ENCODE data around the gene DHRS1. TPM values are rescaled to one million over a fixed set of nuclear protein-coding genes. Genes with fewer than 3 reads are reported as not detected.

Gene DHRS1
- 18.6 TPM for polyA plus RNA-seq (2013)

DNA sequence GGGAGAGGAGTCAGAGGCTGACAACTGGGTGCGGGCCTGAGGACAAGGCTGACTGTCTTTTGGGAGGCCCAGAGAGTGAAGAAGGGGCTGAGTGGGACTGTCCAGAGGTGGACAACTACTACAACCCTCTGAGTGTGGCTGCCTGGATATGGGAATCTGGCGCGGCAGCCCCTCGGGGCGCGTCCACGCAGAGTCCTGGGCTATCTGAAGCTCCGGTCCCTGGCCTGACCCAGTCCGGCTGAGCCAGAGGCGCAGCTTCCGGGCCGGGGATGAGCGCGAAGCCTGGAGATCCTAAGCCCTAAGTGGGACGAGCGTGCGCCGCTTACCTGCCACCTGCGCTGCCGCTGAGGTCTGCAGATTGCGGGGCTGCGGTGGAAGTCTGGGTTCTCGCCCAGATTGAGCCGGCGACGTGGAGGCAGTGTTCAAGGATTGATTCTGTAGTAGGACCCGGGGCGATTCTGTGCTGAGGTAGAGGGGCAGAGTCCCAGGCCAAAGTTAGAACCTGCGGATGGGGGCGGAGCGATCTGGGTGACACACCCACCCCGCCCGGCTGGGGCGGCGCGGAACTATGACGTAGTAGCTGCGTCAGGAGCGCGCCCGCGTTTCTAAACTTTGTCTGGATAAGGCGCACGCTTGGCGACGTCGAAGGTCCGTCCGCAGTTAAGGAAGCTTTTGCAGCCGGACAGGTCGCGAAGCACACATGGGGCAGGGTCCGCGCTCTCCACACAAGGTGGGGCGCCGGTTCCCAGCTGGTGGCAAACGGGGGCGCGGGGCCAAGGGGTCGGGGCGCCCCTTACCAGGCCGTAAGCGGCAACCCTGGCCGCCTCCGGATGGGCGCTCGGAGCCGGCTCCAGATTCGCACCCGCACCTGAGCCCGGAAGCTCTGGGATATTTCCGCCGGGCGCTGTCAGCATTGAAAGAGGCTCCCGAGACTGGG, at the start of gene DHRS1, which contains the start of gene NOP9:
DHRS1 (minus strand) TSS at position 526 of the 937 bp plus-strand sequence. CDS start 674 bp downstream, outside the sequence.
NOP9 (plus strand) TSS at position 596 of the 937 bp plus-strand sequence; CDS start at position 701, 105 bp downstream.
- H3K27me3 ChIP-seq (replicated peaks in 2 of 5; ENCODE audit: control insufficient read depth in 4 of 5, insufficient read depth in 5 of 5, low read length in 4 of 5): no peaks in the 10 kb centered on the region
- no peaks in the 10 kb centered on the region for H3K9me3 ChIP-seq (ENCODE audit: control extremely low read depth in 1 of 5, control insufficient read depth in 4 of 5, insufficient read depth in 2 of 5, low read depth in 1 of 5, low read length in 4 of 5)
- ChIA-PET CTCF (interaction anchor here (0.8 to 19.1 kb wide), 15 partner anchors 10 to 137 kb away, joined by 3 to 391 read pairs (median 17); partner anchors contain the start of genes ADCY4, CIDEB, LTB4R and LTB4R2), POLR2A (interaction anchor here (0.6 to 3.0 kb wide), 5 partner anchors 9 to 209 kb away, joined by 3 to 16 read pairs (median 3); partner anchors contain the start of genes CBLN3, CIDEB, KHNYN and RABGGTA)
- peaks cover 7 to 36% (median 28%) of the 10 kb centered on the region in 4 experiments for H3K4me1 ChIP-seq (ENCODE audit: control extremely low read depth in 1 of 4, control insufficient read depth in 4 of 4, insufficient read depth in 4 of 4, low read length in 3 of 4)
- H3K4me3 ChIP-seq (ENCODE audit: control insufficient read depth in 1 of 7, extremely low read depth in 1 of 7, insufficient read depth in 4 of 7, low read depth in 2 of 7, low read length in 6 of 7): peak within 1 kb of the TSS; percentile 85 to 98 (median 92)
- WGBS (ENCODE audit: insufficient coverage): 1% methylated on average over 69 of the region's 75 CpGs
- H3K36me3 ChIP-seq (ENCODE audit: control insufficient read depth in 4 of 4, insufficient read depth in 4 of 4, low read length in 3 of 4): peaks cover 18 to 42% (median 37%) of the 10 kb centered on the region in 4 experiments
- DNase-seq: peak; percentile 89 to 92 (median 91)
- peak within 1 kb of the TSS; percentile 75 to 83 for H3K27ac ChIP-seq (ENCODE audit: insufficient read depth in 1 of 2, low read depth in 1 of 2, low read length in 2 of 2, poor library complexity in 1 of 2, severe bottlenecking in 2 of 2)

DNA sequence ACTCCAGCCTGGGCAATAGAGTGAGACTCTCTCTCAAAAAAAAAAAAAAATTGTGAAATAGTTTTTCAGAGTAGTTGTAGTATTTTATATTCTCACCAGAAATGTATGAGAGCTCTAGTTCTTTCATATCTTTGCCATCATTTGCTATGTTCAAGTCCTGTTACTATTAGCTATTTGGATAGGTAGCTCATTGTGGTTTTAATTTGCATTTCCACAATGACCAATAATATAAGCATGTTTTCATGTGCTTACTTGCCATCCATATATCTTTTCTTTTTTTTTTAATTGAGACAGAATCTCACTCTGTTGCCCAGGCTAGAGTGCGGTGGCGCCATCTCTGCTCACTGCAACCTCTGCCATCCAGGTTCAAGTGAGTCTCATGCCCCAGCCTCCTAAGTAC, 48.6 kb upstream of the DHRS1 start:
- H3K27ac ChIP-seq (ENCODE audit: insufficient read depth in 1 of 2, low read depth in 1 of 2, low read length in 2 of 2, poor library complexity in 1 of 2, severe bottlenecking in 2 of 2): no peak overlapping the region
- POLR2A ChIA-PET: interaction anchor here (0.6 kb wide), 1 partner anchor 9 kb away, joined by 4 read pairs; the partner anchor contains the start of gene RIPK3

DNA sequence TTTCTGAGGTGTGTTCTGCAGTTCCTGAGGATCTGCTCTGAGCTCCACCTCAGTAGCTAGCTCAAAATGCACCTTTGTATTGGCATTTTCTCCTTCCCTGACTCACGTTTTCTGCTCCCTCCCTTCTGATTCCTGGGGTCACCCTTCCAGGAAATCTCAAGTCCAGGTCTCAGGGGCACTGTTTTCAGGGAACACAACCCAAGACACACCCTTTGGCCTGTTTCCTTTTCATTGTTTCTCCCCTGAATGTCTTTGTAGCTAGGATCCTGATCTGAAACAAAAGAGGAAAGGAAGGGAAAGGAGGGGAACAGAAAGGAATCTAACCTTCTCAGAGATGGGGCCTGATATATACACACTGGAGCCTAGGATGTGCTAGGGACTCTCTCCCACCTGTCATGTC, 47.6 kb upstream of the DHRS1 start:
- peaks cover 0 to 2% (median 0%) of the 10 kb centered on the region in 5 experiments for H3K27me3 ChIP-seq (replicated peaks in 2 of 5; ENCODE audit: control insufficient read depth in 4 of 5, insufficient read depth in 5 of 5, low read length in 4 of 5)
- no peaks in the 10 kb centered on the region for H3K36me3 ChIP-seq (ENCODE audit: control insufficient read depth in 4 of 4, insufficient read depth in 4 of 4, low read length in 3 of 4)
- no peaks in the 10 kb centered on the region for H3K9me3 ChIP-seq (ENCODE audit: control extremely low read depth in 1 of 5, control insufficient read depth in 4 of 5, insufficient read depth in 2 of 5, low read depth in 1 of 5, low read length in 4 of 5)
- ChIA-PET POLR2A (no interaction called here), CTCF (interaction anchor here (1.1 to 5.4 kb wide), 12 partner anchors 10 to 89 kb away, joined by 3 to 36 read pairs (median 5); partner anchors contain the start of genes ADCY4, CBLN3 and KHNYN)
- H3K4me3 ChIP-seq (ENCODE audit: control insufficient read depth in 1 of 7, extremely low read depth in 1 of 7, insufficient read depth in 4 of 7, low read depth in 2 of 7, low read length in 6 of 7): no peak overlapping the region
- peaks cover 0 to 3% (median 0%) of the 10 kb centered on the region in 4 experiments for H3K4me1 ChIP-seq (ENCODE audit: control extremely low read depth in 1 of 4, control insufficient read depth in 4 of 4, insufficient read depth in 4 of 4, low read length in 3 of 4)
- no peak overlapping the region for H3K27ac ChIP-seq (ENCODE audit: insufficient read depth in 1 of 2, low read depth in 1 of 2, low read length in 2 of 2, poor library complexity in 1 of 2, severe bottlenecking in 2 of 2)
- DNase-seq: no peak
- 91% methylated on average over 1 of the region's 1 CpG for WGBS (ENCODE audit: insufficient coverage)

More for the DNA sequence above, 48.6 kb upstream of the DHRS1 start:
- H3K36me3 ChIP-seq (ENCODE audit: control insufficient read depth in 4 of 4, insufficient read depth in 4 of 4, low read length in 3 of 4): no peaks in the 10 kb centered on the region
- CTCF ChIA-PET: interaction anchor here (0.6 to 5.4 kb wide), 14 partner anchors 9 to 88 kb away, joined by 3 to 36 read pairs (median 5); partner anchors contain the start of genes ADCY4, CBLN3 and KHNYN
- peaks cover 0 to 2% (median 0%) of the 10 kb centered on the region in 5 experiments for H3K27me3 ChIP-seq (replicated peaks in 2 of 5; ENCODE audit: control insufficient read depth in 4 of 5, insufficient read depth in 5 of 5, low read length in 4 of 5)
- 100% methylated on average over 2 of the region's 2 CpGs for WGBS (ENCODE audit: insufficient coverage)
- H3K4me3 ChIP-seq (ENCODE audit: control insufficient read depth in 1 of 7, extremely low read depth in 1 of 7, insufficient read depth in 4 of 7, low read depth in 2 of 7, low read length in 6 of 7): no peak overlapping the region
- H3K9me3 ChIP-seq (ENCODE audit: control extremely low read depth in 1 of 5, control insufficient read depth in 4 of 5, insufficient read depth in 2 of 5, low read depth in 1 of 5, low read length in 4 of 5): no peaks in the 10 kb centered on the region
- DNase-seq: no peak
- peaks cover 0 to 3% (median 0%) of the 10 kb centered on the region in 4 experiments for H3K4me1 ChIP-seq (ENCODE audit: control extremely low read depth in 1 of 4, control insufficient read depth in 4 of 4, insufficient read depth in 4 of 4, low read length in 3 of 4)

DNA sequence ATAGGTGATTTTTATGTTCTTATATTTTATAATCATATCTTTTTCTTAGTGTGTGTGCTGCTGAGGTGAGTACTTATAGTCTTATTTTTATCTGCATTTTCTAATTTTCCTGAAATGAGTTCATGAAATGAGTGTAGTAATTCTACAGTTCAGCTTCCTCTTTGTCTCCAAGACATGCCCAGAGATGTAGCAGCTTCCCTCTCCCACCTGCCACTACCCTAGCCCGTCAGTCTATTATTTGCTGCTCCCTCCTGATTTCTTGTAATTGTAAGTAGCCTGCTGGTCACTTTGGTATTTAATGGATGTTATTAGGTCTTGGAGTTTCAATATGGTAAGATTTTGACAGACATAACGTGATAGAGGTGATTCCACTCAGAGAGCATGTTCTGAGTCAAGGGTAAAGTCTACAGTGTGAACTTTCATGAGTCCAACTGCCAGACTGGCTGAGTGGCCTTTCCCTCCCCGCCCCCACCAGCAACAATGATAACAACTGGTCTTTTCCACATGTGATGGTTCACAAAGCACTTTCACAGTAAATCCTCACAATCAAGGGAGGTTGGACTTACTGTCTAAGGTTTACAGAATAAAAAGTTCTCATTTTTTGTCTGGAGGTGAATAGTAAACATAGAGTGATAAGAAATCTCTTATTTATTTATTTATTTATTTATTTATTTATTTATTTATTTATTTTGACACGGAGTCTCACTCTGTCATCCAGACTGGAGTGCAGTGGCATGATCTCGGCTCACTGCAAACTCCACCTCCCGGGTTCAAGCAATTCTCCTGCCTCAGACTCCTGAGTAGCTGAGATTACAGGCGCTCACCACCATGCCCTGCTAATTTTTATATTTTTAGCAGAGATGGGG, 44.4 kb upstream of the DHRS1 start:
- CTCF ChIA-PET: interaction anchor here (0.7 to 5.4 kb wide), 9 partner anchors 10 to 91 kb away, joined by 3 to 36 read pairs (median 3); partner anchors contain the start of gene ADCY4
- peaks cover 0 to 2% (median 0%) of the 10 kb centered on the region in 5 experiments for H3K27me3 ChIP-seq (replicated peaks in 2 of 5; ENCODE audit: control insufficient read depth in 4 of 5, insufficient read depth in 5 of 5, low read length in 4 of 5)
- 94% methylated on average over 2 of the region's 7 CpGs for WGBS (ENCODE audit: insufficient coverage)

DNA sequence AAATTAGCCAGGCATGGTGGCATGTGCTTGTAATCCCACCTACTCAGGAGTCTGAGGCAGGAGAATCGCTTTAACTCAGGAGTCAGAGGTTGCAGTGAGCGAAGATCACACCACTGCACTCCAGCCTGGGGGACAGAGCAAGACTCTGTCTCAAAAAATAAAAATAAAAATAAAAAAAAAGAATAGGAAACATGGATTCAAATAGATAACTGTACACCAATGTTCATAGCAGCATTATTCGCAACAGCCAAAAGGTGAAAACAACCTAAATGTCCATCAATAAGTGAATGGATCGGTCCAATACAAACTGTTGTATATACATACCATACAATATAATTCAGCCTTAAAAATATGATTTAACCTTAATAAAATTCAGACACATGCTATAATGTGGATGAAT, 43.3 kb upstream of the DHRS1 start:
- ChIA-PET POLR2A (no interaction called here), CTCF (interaction anchor here (0.9 to 21.7 kb wide), 7 partner anchors 9 to 90 kb away, joined by 3 to 488 read pairs (median 3); partner anchors contain the start of genes CBLN3, KHNYN and SDR39U1)
- Histone ChIP-seq H3K4me1 (ENCODE audit: control extremely low read depth in 1 of 4, control insufficient read depth in 4 of 4, insufficient read depth in 4 of 4, low read length in 3 of 4) (peaks cover 0 to 19% (median 18%) of the 10 kb centered on the region in 4 experiments), H3K4me3 (ENCODE audit: control insufficient read depth in 1 of 7, extremely low read depth in 1 of 7, insufficient read depth in 4 of 7, low read depth in 2 of 7, low read length in 6 of 7) (no peak overlapping the region), H3K9me3 (ENCODE audit: control extremely low read depth in 1 of 5, control insufficient read depth in 4 of 5, insufficient read depth in 2 of 5, low read depth in 1 of 5, low read length in 4 of 5) (no peaks in the 10 kb centered on the region), H3K36me3 (ENCODE audit: control insufficient read depth in 4 of 4, insufficient read depth in 4 of 4, low read length in 3 of 4) (peaks cover 0 to 3% (median under 1%) of the 10 kb centered on the region in 4 experiments), H3K27ac (ENCODE audit: insufficient read depth in 1 of 2, low read depth in 1 of 2, low read length in 2 of 2, poor library complexity in 1 of 2, severe bottlenecking in 2 of 2) (no peak overlapping the region), H3K27me3 (replicated peaks in 2 of 5; ENCODE audit: control insufficient read depth in 4 of 5, insufficient read depth in 5 of 5, low read length in 4 of 5) (peaks cover 0 to 2% (median 0%) of the 10 kb centered on the region in 5 experiments)
- no peak for DNase-seq
- WGBS (ENCODE audit: insufficient coverage): no CpG with 5 or more reads among the region's 4 CpGs

More for the DNA sequence above, 44.4 kb upstream of the DHRS1 start:
- peaks cover 0 to 14% (median 11%) of the 10 kb centered on the region in 4 experiments for H3K4me1 ChIP-seq (ENCODE audit: control extremely low read depth in 1 of 4, control insufficient read depth in 4 of 4, insufficient read depth in 4 of 4, low read length in 3 of 4)
- H3K9me3 ChIP-seq (ENCODE audit: control extremely low read depth in 1 of 5, control insufficient read depth in 4 of 5, insufficient read depth in 2 of 5, low read depth in 1 of 5, low read length in 4 of 5): no peaks in the 10 kb centered on the region
- H3K4me3 ChIP-seq (ENCODE audit: control insufficient read depth in 1 of 7, extremely low read depth in 1 of 7, insufficient read depth in 4 of 7, low read depth in 2 of 7, low read length in 6 of 7): no peak overlapping the region
- H3K36me3 ChIP-seq (ENCODE audit: control insufficient read depth in 4 of 4, insufficient read depth in 4 of 4, low read length in 3 of 4): no peaks in the 10 kb centered on the region
- no peak for DNase-seq
- POLR2A ChIA-PET: interaction anchor here (0.6 kb wide), 1 partner anchor 11 kb away, joined by 7 read pairs; no protein-coding TSS in a partner anchor
- H3K27ac ChIP-seq (ENCODE audit: insufficient read depth in 1 of 2, low read depth in 1 of 2, low read length in 2 of 2, poor library complexity in 1 of 2, severe bottlenecking in 2 of 2): no peak overlapping the region

DNA sequence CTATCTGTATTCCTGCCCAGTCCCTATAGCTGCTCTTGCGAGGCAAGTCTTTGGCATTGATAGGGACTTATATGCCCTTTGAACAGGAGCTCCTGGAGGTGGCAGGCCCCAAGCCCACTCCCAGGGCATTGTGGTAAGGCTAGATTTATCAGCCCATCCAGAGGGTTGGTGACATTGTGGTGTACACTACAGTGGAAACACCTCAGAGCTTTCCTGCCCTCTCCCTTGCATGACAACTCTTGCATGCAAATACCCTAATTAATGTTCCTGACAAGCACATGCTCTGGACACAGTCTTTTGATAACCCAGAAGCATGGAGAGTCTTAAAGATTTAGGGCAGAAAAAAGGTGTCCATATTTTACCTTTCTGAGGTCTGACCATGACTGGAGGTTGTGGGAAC, 41.0 kb upstream of the DHRS1 start:
- ChIA-PET CTCF (interaction anchor here (0.8 to 21.7 kb wide), 12 partner anchors 9 to 92 kb away, joined by 3 to 488 read pairs (median 4); partner anchors contain the start of genes CBLN3, KHNYN and SDR39U1), POLR2A (interaction anchor here (1.4 kb wide), 1 partner anchor 87 kb away, joined by 3 read pairs; no protein-coding TSS in a partner anchor)
- no peak overlapping the region for H3K27ac ChIP-seq (ENCODE audit: insufficient read depth in 1 of 2, low read depth in 1 of 2, low read length in 2 of 2, poor library complexity in 1 of 2, severe bottlenecking in 2 of 2)
- H3K27me3 ChIP-seq (replicated peaks in 2 of 5; ENCODE audit: control insufficient read depth in 4 of 5, insufficient read depth in 5 of 5, low read length in 4 of 5): peaks cover 0 to 2% (median 0%) of the 10 kb centered on the region in 5 experiments
- H3K4me1 ChIP-seq (ENCODE audit: control extremely low read depth in 1 of 4, control insufficient read depth in 4 of 4, insufficient read depth in 4 of 4, low read length in 3 of 4): peaks cover 7 to 29% (median 27%) of the 10 kb centered on the region in 4 experiments
- H3K4me3 ChIP-seq (ENCODE audit: control insufficient read depth in 1 of 7, extremely low read depth in 1 of 7, insufficient read depth in 4 of 7, low read depth in 2 of 7, low read length in 6 of 7): no peak overlapping the region
- no peak for DNase-seq
- no peaks in the 10 kb centered on the region for H3K9me3 ChIP-seq (ENCODE audit: control extremely low read depth in 1 of 5, control insufficient read depth in 4 of 5, insufficient read depth in 2 of 5, low read depth in 1 of 5, low read length in 4 of 5)
- peaks cover 0 to 18% (median 9%) of the 10 kb centered on the region in 4 experiments for H3K36me3 ChIP-seq (ENCODE audit: control insufficient read depth in 4 of 4, insufficient read depth in 4 of 4, low read length in 3 of 4)
- WGBS (ENCODE audit: insufficient coverage): 100% methylated on average over 1 of the region's 1 CpG

All from common myeloid progenitor, CD34-positive (primary cell).